GM19025 (cell line): Measurements from ENCODE around the gene CAAP1.
"Not testable (repeated sequence)": the region's sequence is repeated elsewhere in the genome, so short reads cannot be mapped to it uniquely, and the experiment has no call there.

ENCODE experiments used
- ATAC-seq: cut with Tn5 transposase; IDR thresholded peaks from one replicate; pipeline ENCODE4 v1.9.1; 2021; ENCODE audit warnings: mild to moderate bottlenecking, low read depth, moderate library complexity; ENCODE audit not compliant: unreplicated experiment

The CAAP1 gene

DNA sequence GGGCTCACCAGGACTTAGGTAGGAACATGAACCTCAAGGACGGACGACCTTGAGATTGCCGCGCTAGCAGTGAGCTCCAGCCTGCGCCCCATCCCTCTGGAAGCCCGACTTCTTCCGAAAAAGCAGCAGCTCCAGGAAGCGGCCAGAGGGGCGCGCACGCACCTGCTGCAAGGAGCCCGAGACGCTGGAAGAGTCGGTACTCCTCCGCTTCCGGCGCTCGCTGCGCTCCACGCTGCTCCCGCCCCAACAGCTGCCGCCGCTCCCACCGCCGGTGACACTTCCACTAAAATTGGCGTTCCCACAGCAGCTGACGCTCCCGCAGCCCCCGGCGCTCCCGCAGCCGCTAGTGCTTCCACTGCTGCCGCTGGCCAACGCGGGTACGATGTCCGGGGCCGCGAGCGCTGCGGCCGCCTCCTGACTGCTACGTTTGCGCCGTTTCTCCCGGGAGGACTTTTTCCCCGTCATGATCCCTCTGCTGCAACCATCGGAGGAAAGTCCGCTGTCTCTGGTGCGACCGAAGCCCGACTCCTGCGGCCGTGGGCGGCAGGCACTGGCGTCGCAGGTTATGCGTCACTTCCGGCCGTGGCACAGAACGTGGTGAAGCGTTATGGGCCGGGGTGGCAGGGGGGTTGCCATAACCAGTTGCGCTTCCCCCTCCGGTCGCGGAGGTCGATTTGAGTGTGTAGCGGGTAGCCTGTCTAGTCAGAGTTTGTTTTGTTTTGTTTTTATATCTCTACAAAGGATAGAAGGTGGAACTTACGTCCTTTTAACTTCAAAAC, at the start of gene CAAP1:
TSS of gene CAAP1 (minus strand) at position 552 of the 779 bp plus-strand sequence. CDS start at position 465, 87 bp downstream.
- peak; percentile 95 for ATAC-seq

DNA sequence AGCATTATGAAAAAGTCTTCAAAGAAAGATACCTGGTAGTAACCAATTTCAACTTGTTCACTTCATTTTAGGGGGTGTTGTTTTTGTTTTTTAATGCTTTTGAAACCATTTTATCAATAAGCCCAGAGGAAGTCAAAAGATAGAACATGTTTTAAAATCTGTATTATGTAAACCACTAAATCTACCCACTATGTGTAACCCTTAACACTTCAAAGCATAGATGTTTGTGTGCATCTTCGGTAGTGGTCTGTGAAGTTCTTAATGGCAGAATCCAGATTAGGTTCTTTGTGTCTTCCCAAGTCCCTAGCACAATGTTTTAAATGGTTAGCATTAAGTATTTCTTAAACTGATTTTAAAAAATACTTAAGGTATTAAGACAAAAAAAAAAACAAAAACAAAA, 48.2 kb upstream of the CAAP1 start:
- no peak for ATAC-seq

DNA sequence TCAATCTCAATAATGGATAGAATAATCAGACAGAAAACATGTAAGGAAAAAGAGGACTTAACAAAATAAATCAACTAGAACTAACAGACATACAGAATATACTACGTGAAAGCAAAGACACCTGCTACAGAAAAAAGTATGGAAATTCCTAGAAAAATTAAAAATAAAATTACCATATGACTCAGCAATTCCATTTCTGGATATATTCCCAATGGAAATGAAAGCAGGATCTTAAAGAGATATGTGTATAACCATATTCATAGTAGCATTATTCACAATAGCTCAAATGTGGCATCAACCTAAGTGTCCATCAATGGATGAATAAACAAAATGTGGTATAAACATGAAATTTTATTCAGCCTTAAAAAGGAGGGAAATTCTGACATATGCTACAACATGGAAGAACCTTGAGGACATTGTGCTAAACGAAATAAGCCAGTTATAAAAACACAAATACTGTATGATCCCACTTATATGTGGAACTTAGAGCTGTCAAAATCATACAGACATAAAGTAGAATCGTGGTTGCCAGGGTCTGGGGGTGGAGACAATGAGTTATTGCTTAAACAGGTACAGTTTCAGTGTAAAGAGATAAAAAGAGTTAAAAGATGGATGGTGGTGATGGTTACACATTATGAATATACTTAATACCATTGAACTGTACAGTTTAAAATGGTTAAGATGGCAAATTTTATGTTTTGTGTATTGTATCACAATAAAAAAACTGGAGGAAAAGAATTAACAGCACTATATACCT, 47.5 kb upstream of the CAAP1 start:
- ATAC-seq = no peak

GRCh38 chr9:26937816-26938371, 45.3 kb upstream of the CAAP1 start:
- no peak for ATAC-seq

DNA sequence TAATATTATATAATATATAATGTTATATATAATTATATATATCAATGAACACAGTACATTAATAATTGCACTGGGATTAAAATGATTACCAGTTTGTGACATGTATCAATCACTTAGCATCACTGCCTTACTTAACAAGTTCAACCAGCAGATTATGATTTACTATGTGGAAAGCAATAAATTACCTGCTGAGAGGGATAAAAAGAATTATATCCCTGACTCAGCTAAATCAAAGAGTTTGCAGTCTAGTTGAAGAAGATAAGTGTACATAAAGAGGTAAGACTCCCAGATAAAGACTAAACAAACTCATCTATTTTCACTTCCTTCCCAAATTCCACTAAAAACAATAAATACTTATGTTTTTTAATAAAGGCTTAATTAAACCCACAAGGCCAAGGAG, 43.2 kb upstream of the CAAP1 start:
- ATAC-seq = no peak

GRCh38 chr9:26928902-26929495, 36.4 kb upstream of the CAAP1 start:
- no peak for ATAC-seq

DNA sequence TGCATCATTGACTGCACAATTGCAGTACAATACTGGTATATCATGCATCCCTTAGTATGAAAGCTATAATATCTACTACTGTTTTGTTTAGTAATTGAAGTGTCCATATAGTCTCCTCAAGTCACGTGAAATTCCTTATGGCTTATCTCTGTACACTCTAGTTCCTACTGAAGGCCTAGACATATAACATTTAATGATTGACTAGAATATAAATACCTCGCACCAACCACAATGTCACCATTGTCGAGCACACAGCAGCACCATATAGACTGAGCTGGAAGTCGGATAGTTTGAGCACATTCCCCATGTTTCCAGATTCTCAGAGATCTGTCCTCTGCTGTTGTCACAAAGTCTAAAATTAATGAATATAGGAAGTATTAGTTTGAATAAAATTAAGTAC, 33.0 kb upstream of the CAAP1 start:
- ATAC-seq = no peak

DNA sequence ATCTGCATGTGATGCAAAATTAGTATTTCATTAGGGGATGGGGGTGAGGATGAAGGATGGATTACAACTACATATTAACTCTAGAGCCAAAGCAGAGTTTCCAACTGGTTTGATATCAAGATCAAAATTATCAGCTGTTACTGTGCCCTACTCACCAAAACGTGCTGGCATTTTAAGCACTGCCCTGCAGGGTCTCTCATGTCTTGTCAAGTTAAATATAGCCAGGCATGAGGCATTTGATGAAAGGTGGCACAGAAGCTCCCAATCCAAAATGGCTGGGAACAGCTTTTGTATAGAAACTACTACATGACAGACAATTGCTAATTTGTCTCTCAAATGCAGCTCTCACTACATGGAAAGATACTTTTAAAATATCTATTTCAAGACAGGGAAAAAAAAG, 27.1 kb upstream of the CAAP1 start:
- ATAC-seq = no peak

GRCh38 chr9:26913138-26913668, 20.6 kb upstream of the CAAP1 start:
- ATAC-seq = no peak

GRCh38 chr9:26904671-26905070, 12.1 kb upstream of the CAAP1 start:
- no peak for ATAC-seq

DNA sequence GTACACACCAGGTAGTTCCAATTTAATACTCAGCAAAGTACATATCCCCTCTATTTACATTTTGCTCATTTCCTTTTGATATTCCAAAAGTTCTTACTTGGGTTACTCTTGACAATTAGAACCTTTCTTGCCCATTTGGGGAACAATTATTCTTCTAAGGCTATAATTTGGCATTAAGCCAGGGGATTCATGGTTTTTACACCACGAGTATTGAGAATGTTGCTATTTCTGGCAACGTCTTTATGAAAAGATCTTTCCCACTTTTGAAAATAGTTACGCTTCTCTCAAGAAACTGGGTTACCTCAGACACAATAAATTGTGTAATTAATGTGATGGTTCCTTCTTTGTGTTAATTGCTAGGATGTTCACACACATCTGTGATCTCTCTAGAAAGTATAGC, 11.5 kb upstream of the CAAP1 start:
- no peak for ATAC-seq

- ATAC-seq = no peak
Measured at GRCh38 chr9:26893030-26893676, 551 bp upstream of the CAAP1 start.

DNA sequence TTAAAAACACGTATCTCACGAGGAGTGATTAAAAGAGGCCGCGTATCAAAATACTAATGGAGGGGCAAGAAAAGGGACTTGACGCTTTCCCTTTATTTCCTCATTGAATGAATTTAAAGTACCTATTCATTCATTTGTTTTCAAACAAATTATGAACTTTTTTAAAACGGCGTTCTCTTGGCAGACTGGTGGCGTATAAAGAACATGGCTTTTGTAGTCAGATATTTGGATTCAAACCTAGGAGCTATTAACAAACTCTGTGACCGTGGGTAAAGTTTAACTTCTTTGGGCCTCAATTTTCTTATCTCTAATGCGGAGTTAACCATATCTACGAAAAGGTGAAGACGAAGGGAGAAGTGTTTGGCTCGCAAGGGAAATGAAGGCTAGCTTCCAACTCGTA, 876 bp downstream of the CAAP1 start:
- ATAC-seq = no peak

DNA sequence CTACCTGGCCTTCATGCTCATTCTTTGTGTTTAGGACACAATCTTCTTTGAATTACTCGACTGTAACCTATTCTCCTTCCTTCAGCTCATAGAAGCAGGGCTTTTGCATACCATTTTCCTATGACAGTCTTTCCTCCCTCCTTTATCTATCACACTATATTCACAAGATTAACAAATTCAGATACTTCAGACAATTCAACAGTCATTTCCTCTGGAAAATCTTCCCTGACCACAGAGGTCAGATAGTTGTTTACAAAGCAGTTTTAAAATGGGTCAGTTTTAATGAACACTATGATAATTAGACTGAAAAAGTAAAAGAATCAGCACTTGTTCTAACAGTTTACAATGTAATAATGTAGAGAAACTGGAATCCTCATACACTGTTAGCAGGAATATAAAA, 4.3 kb downstream of the CAAP1 start:
- no peak for ATAC-seq

- ATAC-seq = no peak
Measured at GRCh38 chr9:26882154-26882553, 10.4 kb downstream of the CAAP1 start.

DNA sequence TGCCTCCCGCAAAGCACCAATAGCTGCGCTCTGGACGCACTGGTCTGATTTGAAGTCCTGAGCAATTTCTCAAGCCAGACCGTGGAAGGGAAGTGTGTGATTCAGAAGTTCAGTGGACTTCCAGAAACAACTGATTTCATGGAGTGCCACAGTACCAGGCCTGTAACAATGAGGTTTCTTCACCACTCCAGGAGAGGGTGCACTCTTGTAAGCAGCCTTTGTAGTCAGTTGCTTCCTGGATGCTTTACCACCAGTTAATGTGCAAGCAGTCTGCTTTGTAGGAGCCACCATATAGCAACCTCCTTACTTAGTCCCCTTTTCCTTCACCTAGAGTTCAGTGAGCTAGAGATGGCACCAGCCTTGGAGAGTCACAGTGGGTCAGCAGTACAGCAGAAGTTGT, 12.3 kb downstream of the CAAP1 start:
- ATAC-seq = no peak

DNA sequence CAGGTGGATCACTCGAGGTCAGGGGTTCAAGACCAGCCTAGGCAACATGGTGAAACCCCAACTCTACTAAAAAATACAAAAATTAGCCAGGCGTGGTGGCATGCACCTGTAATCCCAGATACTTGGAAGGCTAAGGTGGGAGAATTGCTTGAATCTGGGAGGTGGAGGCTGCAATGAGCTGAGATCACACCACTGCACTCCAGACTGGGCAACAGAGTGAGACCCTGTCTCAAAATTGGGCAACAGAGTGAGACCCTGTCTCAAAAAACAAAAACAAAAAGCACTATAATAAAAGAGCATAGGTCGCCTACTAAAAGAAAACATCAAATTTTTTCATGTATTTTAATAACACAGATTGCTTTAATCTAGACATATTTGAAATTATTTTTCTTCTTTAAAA, 17.4 kb downstream of the CAAP1 start:
- ATAC-seq = not testable (repeated sequence)

GRCh38 chr9:26870292-26870691, 22.3 kb downstream of the CAAP1 start:
- no peak for ATAC-seq

DNA sequence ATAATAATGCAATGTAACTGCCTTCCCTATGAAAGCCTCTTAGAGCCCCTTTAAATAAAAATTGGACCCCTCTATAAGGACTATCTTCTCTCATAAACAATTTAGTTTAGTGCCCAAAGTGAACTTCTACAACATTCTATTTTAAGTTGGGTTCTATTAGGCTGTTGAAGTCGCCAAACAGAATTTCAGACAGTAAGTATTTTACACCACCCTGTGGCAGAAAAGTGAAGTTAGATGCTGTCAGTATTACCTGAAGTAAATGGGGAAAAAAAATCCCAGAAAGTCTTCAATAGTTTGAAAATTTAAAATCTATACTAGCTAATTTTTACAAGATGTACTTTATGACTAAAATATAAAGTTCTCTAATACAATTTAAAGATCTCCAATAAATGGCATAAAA, 29.5 kb downstream of the CAAP1 start:
- ATAC-seq = no peak

GRCh38 chr9:26856413-26857032, 36.1 kb downstream of the CAAP1 start:
- no peak for ATAC-seq
